ENCODE results near the gene TTLL6. TPM values are rescaled to one million over a fixed set of nuclear protein-coding genes. Genes with fewer than 3 reads are reported as not detected.
A peak's percentile ranks its signal among the peaks of the same experiment; 100 is the strongest.

The TTLL6 gene
- total RNA-seq, 1 experiment from 2014 or later: 3.4 TPM

GRCh38 chr17:48816774-48817590 lies at the start of gene TTLL6 (continued):
- TF ChIP-seq, protein P1, sequence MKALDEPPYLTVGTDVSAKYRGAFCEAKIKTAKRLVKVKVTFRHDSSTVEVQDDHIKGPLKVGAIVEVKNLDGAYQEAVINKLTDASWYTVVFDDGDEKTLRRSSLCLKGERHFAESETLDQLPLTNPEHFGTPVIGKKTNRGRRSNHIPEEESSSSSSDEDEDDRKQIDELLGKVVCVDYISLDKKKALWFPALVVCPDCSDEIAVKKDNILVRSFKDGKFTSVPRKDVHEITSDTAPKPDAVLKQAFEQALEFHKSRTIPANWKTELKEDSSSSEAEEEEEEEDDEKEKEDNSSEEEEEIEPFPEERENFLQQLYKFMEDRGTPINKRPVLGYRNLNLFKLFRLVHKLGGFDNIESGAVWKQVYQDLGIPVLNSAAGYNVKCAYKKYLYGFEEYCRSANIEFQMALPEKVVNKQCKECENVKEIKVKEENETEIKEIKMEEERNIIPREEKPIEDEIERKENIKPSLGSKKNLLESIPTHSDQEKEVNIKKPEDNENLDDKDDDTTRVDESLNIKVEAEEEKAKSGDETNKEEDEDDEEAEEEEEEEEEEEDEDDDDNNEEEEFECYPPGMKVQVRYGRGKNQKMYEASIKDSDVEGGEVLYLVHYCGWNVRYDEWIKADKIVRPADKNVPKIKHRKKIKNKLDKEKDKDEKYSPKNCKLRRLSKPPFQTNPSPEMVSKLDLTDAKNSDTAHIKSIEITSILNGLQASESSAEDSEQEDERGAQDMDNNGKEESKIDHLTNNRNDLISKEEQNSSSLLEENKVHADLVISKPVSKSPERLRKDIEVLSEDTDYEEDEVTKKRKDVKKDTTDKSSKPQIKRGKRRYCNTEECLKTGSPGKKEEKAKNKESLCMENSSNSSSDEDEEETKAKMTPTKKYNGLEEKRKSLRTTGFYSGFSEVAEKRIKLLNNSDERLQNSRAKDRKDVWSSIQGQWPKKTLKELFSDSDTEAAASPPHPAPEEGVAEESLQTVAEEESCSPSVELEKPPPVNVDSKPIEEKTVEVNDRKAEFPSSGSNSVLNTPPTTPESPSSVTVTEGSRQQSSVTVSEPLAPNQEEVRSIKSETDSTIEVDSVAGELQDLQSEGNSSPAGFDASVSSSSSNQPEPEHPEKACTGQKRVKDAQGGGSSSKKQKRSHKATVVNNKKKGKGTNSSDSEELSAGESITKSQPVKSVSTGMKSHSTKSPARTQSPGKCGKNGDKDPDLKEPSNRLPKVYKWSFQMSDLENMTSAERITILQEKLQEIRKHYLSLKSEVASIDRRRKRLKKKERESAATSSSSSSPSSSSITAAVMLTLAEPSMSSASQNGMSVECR (CRISPR knock-in tag; IDR thresholded peaks at IDR 0.05; ENCODE audit: borderline replicate concordance): 0 out of 2 replicates have a peak, but pooled peaks have one; percentile 35
- TF ChIP-seq RELA (CRISPR knock-in tag; IDR thresholded peaks at IDR 0.05; ENCODE audit: borderline replicate concordance): no peak
- TF ChIP-seq, protein P2, sequence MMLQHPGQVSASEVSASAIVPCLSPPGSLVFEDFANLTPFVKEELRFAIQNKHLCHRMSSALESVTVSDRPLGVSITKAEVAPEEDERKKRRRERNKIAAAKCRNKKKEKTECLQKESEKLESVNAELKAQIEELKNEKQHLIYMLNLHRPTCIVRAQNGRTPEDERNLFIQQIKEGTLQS (CRISPR knock-in tag; conservative IDR thresholded peaks at IDR 0.05): no peak
- no peak for TF ChIP-seq JAZF1 (CRISPR knock-in tag; IDR thresholded peaks at IDR 0.05)
- TF ChIP-seq JUN (CRISPR knock-in tag; IDR thresholded peaks at IDR 0.05): no peak
- TF ChIP-seq SOX15 (CRISPR knock-in tag; IDR thresholded peaks at IDR 0.05): no peak
- no peak for TF ChIP-seq E2F1 (CRISPR knock-in tag; IDR thresholded peaks at IDR 0.05)
- TF ChIP-seq MLX (CRISPR knock-in tag; IDR thresholded peaks at IDR 0.05): no peak
- TF ChIP-seq SMAD4 (CRISPR knock-in tag; IDR thresholded peaks at IDR 0.05): no peak
- TF ChIP-seq MXD4 (CRISPR knock-in tag; IDR thresholded peaks at IDR 0.05; ENCODE audit: borderline replicate concordance): no peak
- TF ChIP-seq ZNF263 (CRISPR knock-in tag; IDR thresholded peaks at IDR 0.05; ENCODE audit: low read depth): no peak
- TF ChIP-seq, protein P3, sequence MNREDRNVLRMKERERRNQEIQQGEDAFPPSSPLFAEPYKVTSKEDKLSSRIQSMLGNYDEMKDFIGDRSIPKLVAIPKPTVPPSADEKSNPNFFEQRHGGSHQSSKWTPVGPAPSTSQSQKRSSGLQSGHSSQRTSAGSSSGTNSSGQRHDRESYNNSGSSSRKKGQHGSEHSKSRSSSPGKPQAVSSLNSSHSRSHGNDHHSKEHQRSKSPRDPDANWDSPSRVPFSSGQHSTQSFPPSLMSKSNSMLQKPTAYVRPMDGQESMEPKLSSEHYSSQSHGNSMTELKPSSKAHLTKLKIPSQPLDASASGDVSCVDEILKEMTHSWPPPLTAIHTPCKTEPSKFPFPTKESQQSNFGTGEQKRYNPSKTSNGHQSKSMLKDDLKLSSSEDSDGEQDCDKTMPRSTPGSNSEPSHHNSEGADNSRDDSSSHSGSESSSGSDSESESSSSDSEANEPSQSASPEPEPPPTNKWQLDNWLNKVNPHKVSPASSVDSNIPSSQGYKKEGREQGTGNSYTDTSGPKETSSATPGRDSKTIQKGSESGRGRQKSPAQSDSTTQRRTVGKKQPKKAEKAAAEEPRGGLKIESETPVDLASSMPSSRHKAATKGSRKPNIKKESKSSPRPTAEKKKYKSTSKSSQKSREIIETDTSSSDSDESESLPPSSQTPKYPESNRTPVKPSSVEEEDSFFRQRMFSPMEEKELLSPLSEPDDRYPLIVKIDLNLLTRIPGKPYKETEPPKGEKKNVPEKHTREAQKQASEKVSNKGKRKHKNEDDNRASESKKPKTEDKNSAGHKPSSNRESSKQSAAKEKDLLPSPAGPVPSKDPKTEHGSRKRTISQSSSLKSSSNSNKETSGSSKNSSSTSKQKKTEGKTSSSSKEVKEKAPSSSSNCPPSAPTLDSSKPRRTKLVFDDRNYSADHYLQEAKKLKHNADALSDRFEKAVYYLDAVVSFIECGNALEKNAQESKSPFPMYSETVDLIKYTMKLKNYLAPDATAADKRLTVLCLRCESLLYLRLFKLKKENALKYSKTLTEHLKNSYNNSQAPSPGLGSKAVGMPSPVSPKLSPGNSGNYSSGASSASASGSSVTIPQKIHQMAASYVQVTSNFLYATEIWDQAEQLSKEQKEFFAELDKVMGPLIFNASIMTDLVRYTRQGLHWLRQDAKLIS (CRISPR knock-in tag; IDR thresholded peaks at IDR 0.05; ENCODE audit: borderline replicate concordance): no peak
- TF ChIP-seq ATF6 (CRISPR knock-in tag; IDR thresholded peaks at IDR 0.05): no peak
- TF ChIP-seq, protein P4, sequence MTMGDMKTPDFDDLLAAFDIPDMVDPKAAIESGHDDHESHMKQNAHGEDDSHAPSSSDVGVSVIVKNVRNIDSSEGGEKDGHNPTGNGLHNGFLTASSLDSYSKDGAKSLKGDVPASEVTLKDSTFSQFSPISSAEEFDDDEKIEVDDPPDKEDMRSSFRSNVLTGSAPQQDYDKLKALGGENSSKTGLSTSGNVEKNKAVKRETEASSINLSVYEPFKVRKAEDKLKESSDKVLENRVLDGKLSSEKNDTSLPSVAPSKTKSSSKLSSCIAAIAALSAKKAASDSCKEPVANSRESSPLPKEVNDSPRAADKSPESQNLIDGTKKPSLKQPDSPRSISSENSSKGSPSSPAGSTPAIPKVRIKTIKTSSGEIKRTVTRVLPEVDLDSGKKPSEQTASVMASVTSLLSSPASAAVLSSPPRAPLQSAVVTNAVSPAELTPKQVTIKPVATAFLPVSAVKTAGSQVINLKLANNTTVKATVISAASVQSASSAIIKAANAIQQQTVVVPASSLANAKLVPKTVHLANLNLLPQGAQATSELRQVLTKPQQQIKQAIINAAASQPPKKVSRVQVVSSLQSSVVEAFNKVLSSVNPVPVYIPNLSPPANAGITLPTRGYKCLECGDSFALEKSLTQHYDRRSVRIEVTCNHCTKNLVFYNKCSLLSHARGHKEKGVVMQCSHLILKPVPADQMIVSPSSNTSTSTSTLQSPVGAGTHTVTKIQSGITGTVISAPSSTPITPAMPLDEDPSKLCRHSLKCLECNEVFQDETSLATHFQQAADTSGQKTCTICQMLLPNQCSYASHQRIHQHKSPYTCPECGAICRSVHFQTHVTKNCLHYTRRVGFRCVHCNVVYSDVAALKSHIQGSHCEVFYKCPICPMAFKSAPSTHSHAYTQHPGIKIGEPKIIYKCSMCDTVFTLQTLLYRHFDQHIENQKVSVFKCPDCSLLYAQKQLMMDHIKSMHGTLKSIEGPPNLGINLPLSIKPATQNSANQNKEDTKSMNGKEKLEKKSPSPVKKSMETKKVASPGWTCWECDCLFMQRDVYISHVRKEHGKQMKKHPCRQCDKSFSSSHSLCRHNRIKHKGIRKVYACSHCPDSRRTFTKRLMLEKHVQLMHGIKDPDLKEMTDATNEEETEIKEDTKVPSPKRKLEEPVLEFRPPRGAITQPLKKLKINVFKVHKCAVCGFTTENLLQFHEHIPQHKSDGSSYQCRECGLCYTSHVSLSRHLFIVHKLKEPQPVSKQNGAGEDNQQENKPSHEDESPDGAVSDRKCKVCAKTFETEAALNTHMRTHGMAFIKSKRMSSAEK (CRISPR knock-in tag; IDR thresholded peaks at IDR 0.05; ENCODE audit: borderline replicate concordance): no peak
- peak; percentile 80; the same call in 1 of the 2 replicates for TF ChIP-seq SP1 (CRISPR knock-in tag; conservative IDR thresholded peaks at IDR 0.05)
- no peak for TF ChIP-seq OVOL2 (CRISPR knock-in tag; IDR thresholded peaks at IDR 0.05; ENCODE audit: borderline replicate concordance)
- TF ChIP-seq, protein P5, sequence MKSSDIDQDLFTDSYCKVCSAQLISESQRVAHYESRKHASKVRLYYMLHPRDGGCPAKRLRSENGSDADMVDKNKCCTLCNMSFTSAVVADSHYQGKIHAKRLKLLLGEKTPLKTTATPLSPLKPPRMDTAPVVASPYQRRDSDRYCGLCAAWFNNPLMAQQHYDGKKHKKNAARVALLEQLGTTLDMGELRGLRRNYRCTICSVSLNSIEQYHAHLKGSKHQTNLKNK (CRISPR knock-in tag; IDR thresholded peaks at IDR 0.05): no peak
- TF ChIP-seq ETV6 (CRISPR knock-in tag; IDR thresholded peaks at IDR 0.05): peak; percentile 49; the same call in 1 of the 2 replicates
- TF ChIP-seq, protein P6, sequence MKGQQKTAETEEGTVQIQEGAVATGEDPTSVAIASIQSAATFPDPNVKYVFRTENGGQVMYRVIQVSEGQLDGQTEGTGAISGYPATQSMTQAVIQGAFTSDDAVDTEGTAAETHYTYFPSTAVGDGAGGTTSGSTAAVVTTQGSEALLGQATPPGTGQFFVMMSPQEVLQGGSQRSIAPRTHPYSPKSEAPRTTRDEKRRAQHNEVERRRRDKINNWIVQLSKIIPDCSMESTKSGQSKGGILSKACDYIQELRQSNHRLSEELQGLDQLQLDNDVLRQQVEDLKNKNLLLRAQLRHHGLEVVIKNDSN (CRISPR knock-in tag; IDR thresholded peaks at IDR 0.05): no peak

Measured in WTC11 (cell line).